Iris pigment epithelial cell (primary cell): Measurements from ENCODE around the gene TEAD1.

Experiments used
- DNase-seq: peaks from one replicate; pipeline ENCODE4 v3.0.0-alpha.2; 2011; ENCODE audit warnings: low read depth

TEAD1 gene

DNA sequence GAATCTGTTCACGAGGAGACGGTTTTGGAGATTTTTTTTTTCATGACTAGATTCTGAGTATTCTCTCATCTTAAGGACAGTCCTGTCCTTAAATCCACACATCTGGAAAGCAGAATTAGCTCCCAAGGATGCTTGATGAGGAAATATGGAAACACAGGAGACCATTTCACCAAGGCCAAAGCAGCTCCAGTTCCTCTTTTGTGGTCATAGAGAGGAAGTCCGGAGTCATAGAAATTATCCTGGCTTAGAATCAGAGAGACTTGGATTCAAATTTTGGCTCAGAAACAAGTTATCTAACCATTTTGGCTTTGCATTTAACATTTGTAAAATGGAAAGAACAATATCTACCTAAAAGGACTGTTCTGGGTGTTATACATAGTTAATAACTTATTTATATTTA lies 7.3 kb upstream of the TEAD1 start:
- no peak for DNase-seq

DNA sequence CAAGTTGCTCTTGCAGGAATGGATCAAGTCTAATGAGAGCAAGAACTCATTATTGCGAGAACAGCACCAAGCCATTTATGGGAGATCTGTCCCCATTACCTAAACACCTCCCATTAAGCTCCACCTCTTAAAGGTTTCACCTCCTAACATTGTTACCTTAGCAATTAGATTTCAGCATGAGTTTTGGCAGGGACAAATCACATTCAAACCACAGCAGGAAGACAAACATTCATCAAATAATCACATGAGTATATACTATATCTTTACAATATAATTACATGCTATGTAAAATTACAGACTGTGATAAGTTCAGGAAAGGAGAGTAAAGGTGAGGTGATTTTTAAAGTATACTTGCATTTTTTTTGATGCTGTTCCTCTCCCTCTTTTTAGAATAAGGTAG lies 6.6 kb upstream of the TEAD1 start:
- no peak for DNase-seq

DNA sequence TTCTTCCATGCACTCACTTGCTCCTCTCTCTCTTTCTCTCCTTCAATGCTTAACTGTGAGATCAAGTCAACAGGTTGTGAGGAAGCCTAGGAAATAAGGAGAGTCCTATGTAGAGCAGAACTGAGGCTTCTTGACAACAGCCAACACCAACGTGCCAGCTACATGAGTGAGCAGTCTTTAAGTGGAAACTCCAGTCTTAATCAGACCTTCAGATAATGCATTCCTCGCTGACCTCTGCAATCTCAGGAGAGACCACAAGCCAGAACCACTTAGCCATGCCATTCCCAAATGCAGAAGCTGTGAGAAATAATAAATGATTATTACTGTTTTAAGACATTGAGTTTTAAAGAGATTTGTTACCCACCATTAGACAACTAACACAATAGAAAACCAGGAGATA lies 6.1 kb upstream of the TEAD1 start:
- no peak for DNase-seq

DNA sequence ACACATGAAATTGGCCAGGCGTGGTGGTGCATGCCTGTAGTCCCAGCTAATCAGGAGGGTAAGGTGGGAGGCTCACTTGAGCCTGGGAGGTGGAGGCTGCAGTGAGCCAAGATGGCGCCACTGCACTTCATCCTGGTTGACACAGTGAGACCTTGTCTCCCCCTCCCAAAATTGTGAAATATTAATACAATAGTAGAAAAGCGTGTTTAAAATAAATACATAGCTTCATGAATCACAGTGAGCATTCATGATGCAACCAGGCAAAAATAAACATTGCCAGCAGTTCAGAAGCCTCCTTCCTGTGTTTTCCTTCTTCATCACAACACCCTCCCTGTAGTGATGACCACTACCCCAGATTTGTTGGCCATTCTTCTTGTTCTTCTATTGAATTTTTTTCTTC lies 4.3 kb upstream of the TEAD1 start:
- DNase-seq, result peak; percentile 83

DNA sequence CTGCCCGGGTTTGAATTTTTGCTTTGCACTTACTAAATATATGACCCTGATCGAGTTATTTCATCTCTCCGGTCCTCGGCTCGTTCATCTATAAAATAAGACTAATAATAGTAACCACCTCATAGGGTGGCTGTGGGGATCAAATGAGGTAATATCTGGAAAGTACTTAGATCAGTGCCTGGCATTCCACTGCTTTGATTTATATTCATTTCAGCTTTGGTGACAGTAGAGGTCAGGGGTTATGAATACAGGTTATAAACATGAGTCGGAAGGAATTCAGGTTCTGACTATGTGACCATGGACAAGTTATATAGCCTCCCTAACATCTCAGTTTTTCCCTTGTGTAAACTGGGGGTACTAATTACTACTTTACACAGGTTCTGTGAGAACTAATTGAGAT lies 2.9 kb upstream of the TEAD1 start:
- peak; percentile 6 for DNase-seq

DNA sequence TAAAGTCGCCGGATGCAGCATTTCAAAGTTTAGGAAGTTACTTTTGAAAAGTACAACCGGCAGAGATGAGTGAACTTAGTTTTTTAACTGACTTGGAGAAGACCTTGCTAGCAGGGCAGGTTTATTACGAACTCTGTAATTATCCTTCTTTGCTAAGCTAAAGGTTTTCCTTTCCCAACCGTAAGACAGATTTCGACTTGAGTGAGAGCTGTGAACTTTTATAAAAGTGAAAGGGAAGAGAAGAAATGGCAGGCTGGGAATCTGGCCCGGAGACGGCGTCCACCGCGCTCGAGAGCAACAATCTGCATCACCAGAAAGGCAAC lies 659 bp upstream of the TEAD1 start:
- no peak for DNase-seq

DNA sequence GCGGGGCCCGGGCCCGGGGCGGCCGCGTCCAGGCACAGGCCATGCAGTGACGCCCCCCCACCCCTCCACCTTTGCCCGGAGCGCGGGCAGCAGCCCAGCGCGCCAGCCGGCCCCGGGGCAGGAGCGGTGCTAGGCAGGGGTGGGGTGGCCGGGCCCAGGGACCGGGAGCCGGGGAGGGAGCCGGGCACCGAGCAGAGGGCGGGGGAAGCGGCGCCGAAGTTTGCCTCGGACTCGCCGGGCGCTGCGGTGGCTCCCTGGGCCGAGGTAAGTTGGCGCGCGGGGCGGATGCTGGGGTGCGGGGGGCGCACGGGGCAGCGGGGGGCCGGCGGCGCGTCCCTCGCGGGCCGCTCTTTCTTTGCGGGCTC lies 332 bp downstream of the TEAD1 start:
- DNase-seq, result no peak

DNA sequence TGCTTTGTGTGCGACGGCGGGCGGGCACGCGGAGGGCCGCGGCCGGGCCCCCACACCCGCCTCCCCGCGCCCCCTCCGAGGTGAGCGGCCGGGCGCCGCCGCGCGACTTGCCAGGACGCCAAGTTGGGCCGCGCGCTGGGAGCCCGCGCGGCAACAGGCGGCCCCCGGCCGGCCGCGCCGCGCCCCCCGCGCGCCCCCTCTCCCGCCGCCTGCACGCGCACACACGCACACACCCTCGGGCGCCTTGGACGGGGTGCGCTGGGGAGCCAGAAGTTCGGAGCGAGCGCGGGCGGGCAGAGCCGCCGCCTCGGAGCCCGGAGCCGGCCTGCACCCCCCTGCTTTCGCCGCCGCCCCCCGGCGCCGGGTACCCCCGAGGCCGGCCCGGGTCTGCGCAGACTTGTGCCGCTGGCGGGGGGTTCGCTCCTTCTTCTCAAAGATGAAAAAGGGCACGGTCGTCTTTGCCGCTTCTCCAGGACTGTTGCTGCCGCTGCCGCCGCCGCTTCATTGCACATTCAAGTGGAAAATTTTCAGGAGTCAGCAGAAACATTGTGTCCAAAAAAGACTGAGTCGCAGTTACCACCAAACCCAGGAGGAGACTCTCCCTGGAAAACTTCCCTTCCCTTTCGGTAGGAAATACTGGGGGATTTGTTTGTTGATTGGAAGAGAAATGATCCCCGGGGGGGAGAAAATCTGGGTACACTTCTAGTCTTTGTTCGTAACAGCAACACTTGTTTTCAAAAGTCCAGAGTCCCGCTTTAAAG lies 895 bp downstream of the TEAD1 start:
- DNase-seq, result no peak

DNA sequence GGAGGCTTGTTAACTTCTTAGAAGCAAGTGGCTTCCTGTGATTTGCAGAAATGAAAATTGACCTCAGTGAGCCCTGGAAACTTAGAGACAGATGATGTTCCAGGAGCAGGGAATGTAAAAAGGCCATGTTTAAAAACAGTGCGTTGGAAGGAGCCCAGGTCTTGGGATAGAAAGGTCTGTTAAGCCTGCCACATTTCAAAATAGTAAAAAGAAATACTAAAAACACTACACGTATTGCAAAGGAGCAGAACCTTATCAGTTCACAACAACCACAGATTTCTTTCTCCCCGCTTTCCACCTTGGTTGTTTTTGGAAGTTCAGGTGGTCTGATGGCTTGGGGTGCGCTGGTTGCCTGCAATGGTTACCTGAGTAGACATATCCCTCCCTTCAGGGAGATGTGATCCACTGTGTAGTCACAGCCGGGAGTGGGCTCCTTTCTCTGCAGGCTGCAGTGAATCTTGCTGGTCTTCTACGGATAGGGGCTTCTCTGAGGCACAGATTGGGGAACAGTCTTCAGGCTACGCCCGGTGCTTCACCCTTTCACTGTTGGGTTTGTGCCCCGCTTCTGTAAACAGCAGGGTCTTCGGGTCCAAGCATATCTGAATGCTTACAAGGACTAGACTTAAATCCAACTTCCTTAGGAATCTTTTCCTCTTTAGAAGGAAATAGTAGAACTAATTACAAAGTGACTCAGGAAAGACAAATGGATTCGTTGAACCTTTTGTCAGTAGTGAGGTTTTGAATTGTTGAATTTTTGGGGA lies 1.9 kb downstream of the TEAD1 start:
- DNase-seq, result peak; percentile 53

DNA sequence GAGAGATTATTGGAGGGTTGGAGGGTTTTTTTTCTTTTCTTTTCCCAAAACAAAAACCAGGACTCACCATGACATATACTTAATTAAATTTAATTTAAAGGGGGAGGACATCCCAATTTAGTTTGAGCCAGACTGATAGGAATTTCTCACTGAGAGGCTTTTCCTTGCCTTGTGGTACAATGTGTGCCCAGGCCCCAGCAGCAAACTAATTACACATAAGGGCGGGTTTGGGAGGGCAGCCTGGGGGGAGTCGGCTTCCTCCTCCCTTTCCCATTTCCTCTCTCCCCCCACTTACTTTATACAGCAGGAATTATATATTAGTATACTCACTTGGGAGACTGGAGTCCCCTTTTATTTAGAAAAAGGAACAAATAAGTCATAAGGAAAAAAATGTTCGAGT lies 2.9 kb downstream of the TEAD1 start:
- DNase-seq, result peak; percentile 46

DNA sequence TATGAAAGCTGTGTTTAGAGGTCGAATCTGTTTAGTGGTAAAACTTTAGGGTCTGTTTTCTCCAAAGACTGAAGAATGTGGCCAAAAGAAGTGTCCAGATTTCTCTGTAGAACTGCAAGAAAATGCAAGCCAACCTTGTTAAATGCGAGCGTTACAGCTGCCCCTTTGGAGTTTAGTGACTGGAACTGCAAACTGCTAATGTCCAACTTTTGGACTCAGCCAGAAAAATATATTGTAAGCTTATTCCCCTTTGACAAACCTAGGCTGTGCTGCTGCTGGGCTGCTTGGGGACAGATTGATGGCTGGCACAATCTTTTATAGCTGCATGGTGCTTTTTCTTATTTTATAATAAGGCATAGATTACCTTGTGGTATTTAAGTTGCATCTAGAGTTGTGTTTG lies 3.9 kb downstream of the TEAD1 start:
- no peak for DNase-seq

DNA sequence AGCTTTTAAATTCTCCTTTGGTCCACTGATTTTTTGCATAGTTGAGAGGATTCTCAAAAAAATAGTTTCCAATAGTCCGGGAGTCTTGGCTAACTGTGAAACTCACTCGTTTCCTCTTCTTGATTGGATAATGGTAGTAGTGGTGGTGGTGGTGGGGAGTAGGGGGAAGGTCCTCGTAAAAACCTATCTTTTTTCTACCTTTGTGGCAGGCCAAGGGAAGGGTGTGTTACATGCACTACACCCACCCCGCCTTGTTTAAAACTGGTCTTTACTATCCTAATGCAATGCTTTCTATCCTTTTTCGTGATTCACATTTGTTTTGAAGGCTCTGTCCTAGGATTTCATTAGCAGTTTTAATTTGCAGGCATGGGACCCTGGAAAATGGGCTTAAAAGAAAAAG lies 4.8 kb downstream of the TEAD1 start:
- no peak for DNase-seq

DNA sequence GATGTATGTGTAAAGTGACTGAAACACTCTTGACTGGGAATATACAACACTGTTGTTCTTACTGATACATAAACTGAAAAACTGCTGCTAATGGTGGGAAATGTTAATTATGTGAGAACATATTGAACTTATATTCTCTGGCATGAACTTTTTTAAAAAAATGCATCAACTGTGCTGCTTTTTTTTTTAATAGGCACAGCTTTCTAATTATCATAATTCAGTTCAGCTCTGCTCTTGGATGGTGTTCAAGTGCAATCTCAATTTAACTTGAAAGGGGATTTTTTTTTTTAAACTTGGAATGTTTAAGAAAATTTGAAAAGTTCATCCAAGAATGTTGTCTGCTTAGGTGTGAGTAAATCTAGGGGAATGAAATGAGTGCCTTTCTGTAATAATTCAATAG lies 5.2 kb downstream of the TEAD1 start:
- no peak for DNase-seq

DNA sequence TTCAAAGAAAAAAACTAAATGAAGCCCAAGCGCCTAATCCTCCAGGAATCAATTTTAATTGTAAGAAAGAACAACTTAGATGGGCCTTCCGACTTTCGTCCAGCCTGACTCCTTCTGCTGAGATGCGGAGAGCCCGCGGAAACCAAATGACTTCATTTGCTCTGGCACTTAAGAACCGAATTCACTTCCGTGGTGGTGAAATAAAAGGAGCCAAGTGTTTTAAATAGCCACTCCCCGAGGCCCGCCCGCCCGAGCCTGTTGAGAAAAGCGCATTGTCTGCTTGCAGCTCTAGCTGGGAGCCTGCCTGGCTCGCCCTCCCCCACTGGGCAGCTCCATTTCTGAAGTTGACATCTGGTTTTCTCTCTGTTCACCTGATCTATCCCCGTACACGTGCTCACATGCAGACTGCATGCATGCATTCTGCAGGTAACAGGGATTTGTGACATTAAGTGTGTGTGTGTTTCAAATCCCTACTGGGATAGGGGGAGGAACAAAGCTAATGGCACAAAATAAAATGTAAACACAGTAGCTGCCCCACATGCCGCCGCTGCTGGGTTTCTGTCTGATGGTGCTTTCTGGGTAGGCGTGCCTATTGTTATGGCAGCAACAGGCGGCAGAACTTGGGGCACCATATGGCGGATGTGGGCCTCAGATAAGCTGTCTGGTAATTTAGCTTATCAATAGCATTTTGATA lies 6.2 kb downstream of the TEAD1 start:
- DNase-seq, result peak; percentile 97

DNA sequence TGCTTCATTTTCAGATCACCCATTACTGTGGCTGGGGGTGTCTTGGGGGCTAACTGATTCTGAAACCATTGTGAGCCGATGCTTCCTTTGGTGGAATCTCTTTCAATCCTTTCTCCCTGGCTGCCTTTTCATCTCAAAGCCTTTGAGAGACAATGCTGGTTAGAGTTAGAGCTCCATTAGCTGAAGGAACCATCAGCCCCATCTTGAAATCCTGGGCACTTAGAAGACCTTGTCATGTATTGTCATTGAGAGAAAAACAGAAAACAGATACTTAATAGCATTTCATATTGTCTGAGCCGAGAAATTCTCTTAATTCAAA lies 6.7 kb downstream of the TEAD1 start:
- DNase-seq, result no peak

DNA sequence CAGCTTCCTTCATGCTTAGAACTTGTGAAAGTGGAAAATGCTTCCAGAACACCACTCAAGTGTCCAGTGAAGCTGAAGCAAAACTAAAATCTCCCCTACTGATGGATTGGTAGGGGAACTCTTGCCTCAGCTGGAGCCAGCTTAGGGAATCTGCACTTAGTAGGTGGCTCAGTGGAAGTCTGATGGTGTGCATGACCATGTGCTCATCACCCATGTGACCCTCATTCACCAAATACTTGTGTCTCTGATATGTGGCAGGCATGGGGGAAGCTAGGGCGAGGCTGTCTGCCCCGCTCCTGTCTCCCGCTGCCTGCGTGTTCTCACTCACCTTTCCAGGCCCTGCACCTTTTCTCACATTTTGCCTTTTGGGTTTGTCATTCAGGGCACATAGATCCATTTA lies 7.2 kb downstream of the TEAD1 start:
- no peak for DNase-seq

DNA sequence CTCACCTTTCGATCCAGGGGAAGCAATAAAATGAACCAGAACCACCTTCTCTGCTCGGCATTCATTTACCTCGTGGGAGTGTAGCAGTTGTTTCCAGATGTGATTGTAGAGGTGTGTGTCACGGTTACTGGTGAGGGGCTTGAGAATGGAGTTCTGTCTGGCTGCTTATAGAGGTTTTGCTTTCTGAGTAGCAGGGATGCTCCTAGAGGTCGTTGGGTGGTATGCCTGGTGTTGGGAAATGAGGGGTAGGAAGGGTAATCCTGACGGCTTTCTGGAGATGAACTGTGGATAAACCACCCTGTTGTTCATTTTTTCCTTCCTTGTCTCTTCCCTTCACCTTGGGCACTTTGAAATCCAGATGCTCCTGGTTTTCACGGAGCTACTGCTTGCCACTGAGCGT lies 8.1 kb downstream of the TEAD1 start:
- DNase-seq, result no peak

DNA sequence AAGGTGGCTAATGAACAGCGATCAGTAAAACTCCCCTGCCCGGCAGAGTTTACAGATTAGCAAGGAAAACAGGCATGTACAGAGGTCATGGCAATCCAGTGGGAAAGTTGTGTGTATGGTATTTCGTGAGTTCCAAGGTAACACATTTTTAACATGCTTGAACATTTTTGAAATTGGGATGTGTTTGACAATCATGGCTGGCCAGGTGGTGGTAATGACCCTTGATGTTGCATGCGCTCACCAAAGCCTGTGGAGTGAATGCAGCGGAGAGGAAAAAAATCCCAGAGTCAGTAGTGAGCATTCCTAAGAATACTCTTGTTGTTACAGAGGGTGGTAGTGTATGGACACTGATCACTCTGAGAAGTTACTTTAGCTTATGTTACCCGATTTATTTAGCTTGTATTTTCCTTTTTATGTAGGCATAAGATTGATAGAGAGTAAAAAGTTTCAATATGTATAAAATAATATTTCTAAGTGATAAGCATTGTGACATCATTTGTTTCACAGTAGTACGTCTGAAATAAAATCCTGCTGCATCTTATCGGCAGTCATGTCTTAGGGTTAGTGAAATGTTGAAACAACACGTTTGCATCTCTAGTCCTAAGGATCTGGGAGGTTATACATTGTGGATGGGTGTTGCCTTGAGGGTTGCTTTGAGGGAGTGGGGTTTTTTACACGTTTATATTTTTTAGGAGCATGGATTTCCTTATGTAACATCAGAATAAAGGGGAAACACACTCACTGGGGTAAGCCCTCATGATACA lies 8.7 kb downstream of the TEAD1 start:
- DNase-seq, result no peak

DNA sequence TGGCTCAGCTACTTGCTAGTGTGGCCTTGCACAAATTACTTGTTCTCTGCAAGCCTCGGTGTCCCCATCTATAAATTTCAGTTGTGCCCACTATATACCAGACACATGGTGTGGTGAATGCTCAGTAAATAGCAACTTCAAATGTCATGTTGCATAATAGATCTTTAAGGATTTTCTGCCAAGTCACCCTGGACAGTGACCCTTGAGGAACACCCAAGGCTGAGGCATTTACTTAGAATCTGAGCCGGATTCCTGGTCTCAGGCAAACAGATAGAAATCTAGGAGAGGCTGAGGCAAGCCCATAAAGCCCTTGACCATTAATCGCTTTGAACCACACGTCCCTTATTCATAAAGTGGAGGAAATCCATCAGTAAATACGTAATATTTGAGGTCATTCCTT lies 9.7 kb downstream of the TEAD1 start:
- peak; percentile 66 for DNase-seq

DNA sequence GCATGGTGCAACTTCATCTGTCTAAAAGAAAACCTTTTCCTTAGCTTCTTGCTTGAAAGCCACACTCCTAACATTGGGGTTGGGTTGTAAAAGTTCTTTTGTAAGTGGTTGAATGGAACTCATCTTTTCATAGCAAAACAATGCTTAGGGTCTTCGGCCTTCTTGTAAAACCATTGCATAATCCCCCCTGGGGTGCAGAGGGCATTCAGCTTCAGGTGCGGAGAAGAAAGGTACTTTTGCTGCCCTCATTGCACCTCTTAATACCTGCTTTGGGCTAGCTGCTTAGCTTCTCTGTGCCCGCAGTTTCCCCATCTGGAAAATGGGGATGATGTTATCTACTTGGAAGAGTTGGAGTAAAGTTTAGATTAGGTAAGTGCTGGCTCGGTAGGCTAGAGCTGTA lies 10.1 kb downstream of the TEAD1 start:
- no peak for DNase-seq

DNA sequence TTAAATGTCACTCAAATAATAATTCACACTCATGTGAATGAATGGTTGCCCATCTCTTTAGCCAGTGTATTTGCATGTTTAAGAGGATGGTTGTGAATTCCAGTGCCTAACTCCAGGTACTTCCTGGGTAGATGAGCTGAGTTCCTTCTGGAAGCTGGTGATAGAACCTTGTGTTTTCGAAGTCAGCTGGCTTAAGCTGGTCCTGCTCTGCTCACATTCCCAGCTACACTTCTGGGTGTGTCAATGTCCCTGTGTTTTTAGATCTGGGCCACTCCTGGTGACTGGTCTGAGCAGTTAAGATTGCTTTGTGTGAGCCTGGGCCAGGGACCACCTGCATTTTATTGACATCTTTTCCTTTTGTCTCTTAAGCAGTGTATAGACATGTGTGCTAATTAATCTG lies 10.6 kb downstream of the TEAD1 start:
- no peak for DNase-seq

DNA sequence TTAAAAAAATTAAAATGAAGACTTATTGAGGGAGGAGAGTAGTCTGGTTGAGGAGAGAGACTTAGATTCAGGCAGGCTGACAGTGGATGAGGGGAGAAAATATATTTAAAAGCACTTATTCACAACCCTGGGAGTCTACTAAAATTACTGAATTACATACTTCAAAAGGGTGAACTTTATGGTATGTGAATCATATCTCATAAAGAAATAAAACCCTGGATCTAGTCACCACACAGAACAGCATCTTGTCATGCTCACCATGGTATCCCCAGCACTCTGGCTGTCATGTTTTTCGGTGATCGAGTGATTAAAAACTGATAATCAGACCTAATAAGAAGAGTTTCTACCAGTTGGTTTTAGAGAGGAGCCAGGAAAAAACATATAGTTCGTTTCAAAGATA lies 11.0 kb downstream of the TEAD1 start:
- no peak for DNase-seq
